Activated T-helper 17 cell treated with anti-CD3 and anti-CD28 coated beads, Interleukin-2, amount 50 U/mL, for 72 hours (primary cell): Measurements from ENCODE around the gene CHN2. TPM values are rescaled to one million over a fixed set of nuclear protein-coding genes. Genes with fewer than 3 reads are reported as not detected.
"Not testable (repeated sequence)": the region's sequence is repeated elsewhere in the genome, so short reads cannot be mapped to it uniquely, and the experiment has no call there.

ENCODE experiments used
- ATAC-seq: fragments of 150-1000 bp; cut with Tn5 transposase; replicated peaks from 2 replicates; pipeline ENCODE4 v1.10.0; 2021; ENCODE audit warnings: mild to moderate bottlenecking, moderate library complexity
- H3K27ac Mint-ChIP-seq: one replicate; pipeline ENCODE4 v1.8.0; 2022; ENCODE audit warnings: mixed read lengths
- H3K27me3 Mint-ChIP-seq: one replicate; pipeline ENCODE4 v1.8.0; 2022; ENCODE audit warnings: mixed read lengths
- H3K36me3 Mint-ChIP-seq: one replicate; pipeline ENCODE4 v1.8.0; 2022; ENCODE audit warnings: low read depth, mild to moderate bottlenecking, mixed read lengths
- H3K4me1 Mint-ChIP-seq: one replicate; pipeline ENCODE4 v1.8.0; 2022; ENCODE audit warnings: mixed read lengths
- H3K4me3 Mint-ChIP-seq: one replicate; pipeline ENCODE4 v1.8.0; 2022; ENCODE audit warnings: mild to moderate bottlenecking, mixed read lengths
- H3K9me3 Mint-ChIP-seq: one replicate; pipeline ENCODE4 v1.8.0; 2022; ENCODE audit warnings: mixed read lengths
- total RNA-seq, 2 donors: library from RNA; stranded (reverse); gene quantifications; one replicate each; pipeline ENCODE4 v1.2.3, GENCODE V29; 2022

Gene CHN2
- total RNA-seq, 2 donors from 2014 or later = 0.85 TPM; not detected in 1

- H3K9me3 Mint-ChIP-seq = no peaks in the 10 kb centered on the region
- H3K4me1 Mint-ChIP-seq = peaks cover 8% of the 10 kb centered on the region
- ATAC-seq = no peak
- H3K36me3 Mint-ChIP-seq = no peaks in the 10 kb centered on the region
- peaks cover 33% of the 10 kb centered on the region for H3K27me3 Mint-ChIP-seq
- H3K27ac Mint-ChIP-seq = no peak overlapping the region
- H3K4me3 Mint-ChIP-seq = no peak overlapping the region
Observed at GRCh38 chr7:29196971-29197595, 2.5 kb downstream of the CHN2 start.

- H3K36me3 Mint-ChIP-seq = no peaks in the 10 kb centered on the region
- no peak for ATAC-seq
- peaks cover 8% of the 10 kb centered on the region for H3K4me1 Mint-ChIP-seq
- H3K4me3 Mint-ChIP-seq = no peak overlapping the region
- H3K9me3 Mint-ChIP-seq = no peaks in the 10 kb centered on the region
- H3K27ac Mint-ChIP-seq = no peak overlapping the region
- peaks cover 30% of the 10 kb centered on the region for H3K27me3 Mint-ChIP-seq
Observed at GRCh38 chr7:29197916-29198315, 3.3 kb downstream of the CHN2 start.

GRCh38 chr7:29199776-29200175 lies 5.2 kb downstream of the CHN2 start:
- ATAC-seq = no peak
- no peak overlapping the region for H3K27ac Mint-ChIP-seq
- no peak overlapping the region for H3K4me3 Mint-ChIP-seq
- H3K36me3 Mint-ChIP-seq = no peaks in the 10 kb centered on the region
- H3K4me1 Mint-ChIP-seq = peaks cover 8% of the 10 kb centered on the region
- H3K9me3 Mint-ChIP-seq = no peaks in the 10 kb centered on the region
- peaks cover 25% of the 10 kb centered on the region for H3K27me3 Mint-ChIP-seq

GRCh38 chr7:29202651-29203069 lies 8.1 kb downstream of the CHN2 start:
- H3K36me3 Mint-ChIP-seq = no peaks in the 10 kb centered on the region
- no peaks in the 10 kb centered on the region for H3K4me1 Mint-ChIP-seq
- peaks cover 7% of the 10 kb centered on the region for H3K27me3 Mint-ChIP-seq
- no peak for ATAC-seq
- no peaks in the 10 kb centered on the region for H3K9me3 Mint-ChIP-seq
- no peak overlapping the region for H3K4me3 Mint-ChIP-seq
- no peak overlapping the region for H3K27ac Mint-ChIP-seq

GRCh38 chr7:29204491-29205272 lies 10.1 kb downstream of the CHN2 start:
- no peak overlapping the region for H3K27ac Mint-ChIP-seq

GRCh38 chr7:29207162-29207801 lies 12.7 kb downstream of the CHN2 start:
- Mint-ChIP-seq H3K36me3 (no peaks in the 10 kb centered on the region), H3K27ac (no peak overlapping the region), H3K4me1 (no peaks in the 10 kb centered on the region), H3K27me3 (no peaks in the 10 kb centered on the region), H3K4me3 (no peak overlapping the region), H3K9me3 (no peaks in the 10 kb centered on the region)
- ATAC-seq = peak; percentile 45

More at GRCh38 chr7:29204491-29205272, 10.1 kb downstream of the CHN2 start:
- Mint-ChIP-seq H3K4me1 (no peaks in the 10 kb centered on the region), H3K9me3 (no peaks in the 10 kb centered on the region), H3K36me3 (no peaks in the 10 kb centered on the region), H3K27me3 (peaks cover 3% of the 10 kb centered on the region), H3K4me3 (no peak overlapping the region)
- no peak for ATAC-seq

- no peak for ATAC-seq
- H3K27me3 Mint-ChIP-seq = no peaks in the 10 kb centered on the region
- H3K4me1 Mint-ChIP-seq = no peaks in the 10 kb centered on the region
- H3K4me3 Mint-ChIP-seq = no peak overlapping the region
- no peaks in the 10 kb centered on the region for H3K36me3 Mint-ChIP-seq
- H3K9me3 Mint-ChIP-seq = no peaks in the 10 kb centered on the region
- H3K27ac Mint-ChIP-seq = no peak overlapping the region
Observed at GRCh38 chr7:29208410-29209250, 14.1 kb downstream of the CHN2 start.

GRCh38 chr7:29209745-29210144 lies 15.2 kb downstream of the CHN2 start:
- H3K4me3 Mint-ChIP-seq = no peak overlapping the region
- no peaks in the 10 kb centered on the region for H3K4me1 Mint-ChIP-seq
- no peaks in the 10 kb centered on the region for H3K9me3 Mint-ChIP-seq
- H3K27ac Mint-ChIP-seq = no peak overlapping the region
- no peaks in the 10 kb centered on the region for H3K36me3 Mint-ChIP-seq
- H3K27me3 Mint-ChIP-seq = peaks cover 6% of the 10 kb centered on the region
- no peak for ATAC-seq

- not testable (repeated sequence) for H3K36me3 Mint-ChIP-seq, H3K27ac Mint-ChIP-seq, H3K4me3 Mint-ChIP-seq, H3K4me1 Mint-ChIP-seq, H3K27me3 Mint-ChIP-seq, ATAC-seq, H3K9me3 Mint-ChIP-seq
Observed at GRCh38 chr7:29212736-29213135, 18.2 kb downstream of the CHN2 start.

GRCh38 chr7:29214056-29214455 lies 19.5 kb downstream of the CHN2 start:
- ATAC-seq = no peak
- Mint-ChIP-seq H3K27me3 (peaks cover 6% of the 10 kb centered on the region), H3K27ac (no peak overlapping the region), H3K36me3 (no peaks in the 10 kb centered on the region), H3K9me3 (no peaks in the 10 kb centered on the region), H3K4me1 (no peaks in the 10 kb centered on the region), H3K4me3 (no peak overlapping the region)

GRCh38 chr7:29214816-29215215 lies 20.2 kb downstream of the CHN2 start:
- Mint-ChIP-seq H3K9me3 (no peaks in the 10 kb centered on the region), H3K27me3 (peaks cover 6% of the 10 kb centered on the region), H3K4me3 (no peak overlapping the region), H3K4me1 (no peaks in the 10 kb centered on the region), H3K36me3 (no peaks in the 10 kb centered on the region), H3K27ac (no peak overlapping the region)
- ATAC-seq = no peak

GRCh38 chr7:29216128-29216527 lies 21.6 kb downstream of the CHN2 start:
- no peak overlapping the region for H3K4me3 Mint-ChIP-seq
- H3K27me3 Mint-ChIP-seq = peaks cover 6% of the 10 kb centered on the region
- ATAC-seq = no peak
- H3K9me3 Mint-ChIP-seq = no peaks in the 10 kb centered on the region
- H3K4me1 Mint-ChIP-seq = no peaks in the 10 kb centered on the region
- H3K36me3 Mint-ChIP-seq = no peaks in the 10 kb centered on the region
- H3K27ac Mint-ChIP-seq = no peak overlapping the region

GRCh38 chr7:29217113-29217512 lies 22.5 kb downstream of the CHN2 start:
- H3K4me1 Mint-ChIP-seq = no peaks in the 10 kb centered on the region
- no peak for ATAC-seq
- H3K4me3 Mint-ChIP-seq = no peak overlapping the region
- H3K27ac Mint-ChIP-seq = no peak overlapping the region
- no peaks in the 10 kb centered on the region for H3K9me3 Mint-ChIP-seq
- H3K27me3 Mint-ChIP-seq = peaks cover 6% of the 10 kb centered on the region
- no peaks in the 10 kb centered on the region for H3K36me3 Mint-ChIP-seq

GRCh38 chr7:29224726-29225125 lies 30.2 kb downstream of the CHN2 start:
- no peaks in the 10 kb centered on the region for H3K4me1 Mint-ChIP-seq
- no peaks in the 10 kb centered on the region for H3K36me3 Mint-ChIP-seq
- no peaks in the 10 kb centered on the region for H3K9me3 Mint-ChIP-seq
- no peak for ATAC-seq
- H3K27me3 Mint-ChIP-seq = no peaks in the 10 kb centered on the region
- H3K4me3 Mint-ChIP-seq = no peak overlapping the region
- no peak overlapping the region for H3K27ac Mint-ChIP-seq
